SU-DHL-6 (cell line): Measurements from ENCODE around the gene GPR84.

Experiments used
- H2AFZ ChIP-seq: fragments of 200-600 bp; sonication (generic); 2 replicates; pipeline ENCODE4 v1.6.1; 2014; ENCODE audit warnings: low read depth, mild to moderate bottlenecking, moderate library complexity, mixed read lengths, antibody characterized with exemption, low read length; ENCODE audit not compliant: severe bottlenecking
- H3F3A ChIP-seq: fragments of 200-600 bp; shearing (Covaris generic); 2 replicates; pipeline ENCODE4 v1.6.0; 2016; ENCODE audit warnings: antibody characterized with exemption, mild to moderate bottlenecking; ENCODE audit not compliant: insufficient read depth
- H3K27ac ChIP-seq: fragments of 200-600 bp; sonication (generic); 2 replicates; pipeline ENCODE4 v1.5.1; 2016; ENCODE audit warnings: low read depth, mild to moderate bottlenecking, low read length, moderate library complexity, mixed read lengths
- H3K27me3 ChIP-seq: fragments of 200-600 bp; sonication (generic), shearing (Covaris generic); 2 replicates; pipeline ENCODE4 v1.6.0; 2014; ENCODE audit warnings: mild to moderate bottlenecking, low read length
- H3K36me3 ChIP-seq: fragments of 200-600 bp; sonication (generic); 2 replicates; pipeline ENCODE4 v1.6.1; 2014; ENCODE audit warnings: mild to moderate bottlenecking, low read length, mixed read lengths
- H3K4me2 ChIP-seq: fragments of 300-600, 200-600 bp; shearing (Covaris generic), sonication (generic); 2 replicates; pipeline ENCODE4 v1.6.0; 2014; ENCODE audit warnings: low read length, low read depth, mild to moderate bottlenecking; ENCODE audit not compliant: poor library complexity, severe bottlenecking
- H3K4me3 ChIP-seq: fragments of 200-600 bp; sonication (generic); 2 replicates; pipeline ENCODE4 v1.5.1; 2014; ENCODE audit warnings: antibody characterized with exemption, low read length, mild to moderate bottlenecking, mixed read lengths; ENCODE audit not compliant: insufficient read depth, poor library complexity, severe bottlenecking
- H3K79me2 ChIP-seq: fragments of 200-600 bp; sonication (generic); 2 replicates; pipeline ENCODE4 v1.6.1; 2014; ENCODE audit warnings: mild to moderate bottlenecking, low read length, moderate library complexity; ENCODE audit not compliant: insufficient read depth
- H3K9ac ChIP-seq: fragments of 200-600 bp; sonication (generic); 2 replicates; pipeline ENCODE4 v1.7.0; 2014; ENCODE audit warnings: mild to moderate bottlenecking, low read length
- H3K9me2 ChIP-seq: fragments of 200-600 bp; sonication (generic); replicated peaks from 2 replicates; pipeline ENCODE4 v1.6.1; 2014; ENCODE audit warnings: low read length; ENCODE audit not compliant: insufficient read depth
- H3K9me3 ChIP-seq: fragments of 200-600 bp; sonication (generic); 2 replicates; pipeline ENCODE4 v1.6.1; 2014; ENCODE audit warnings: low read length, mixed read lengths; ENCODE audit not compliant: insufficient read depth
- H4K20me1 ChIP-seq: fragments of 200-600 bp; sonication (generic); 2 replicates; pipeline ENCODE4 v1.6.1; 2014; ENCODE audit warnings: low read depth, mild to moderate bottlenecking, antibody characterized with exemption, low read length, moderate library complexity, mixed read lengths
- EZH2phosphoT487 ChIP-seq: fragments of 200-600 bp; sonication (generic), shearing (Covaris generic); conservative IDR thresholded peaks from 2 replicates; pipeline ENCODE4 v1.6.1; 2018; ENCODE audit warnings: mild to moderate bottlenecking, antibody characterized with exemption, low read length, moderate library complexity, mixed read lengths
- TF ChIP-seq, protein P1 (sequence below): fragments of 200-600 bp; sonication (generic); IDR thresholded peaks from one replicate; pipeline ENCODE4 v1.5.1; 2017; ENCODE audit warnings: antibody characterized with exemption, mild to moderate bottlenecking, low read length, moderate library complexity; ENCODE audit not compliant: insufficient read depth, poor library complexity, severe bottlenecking

GPR84 gene

DNA sequence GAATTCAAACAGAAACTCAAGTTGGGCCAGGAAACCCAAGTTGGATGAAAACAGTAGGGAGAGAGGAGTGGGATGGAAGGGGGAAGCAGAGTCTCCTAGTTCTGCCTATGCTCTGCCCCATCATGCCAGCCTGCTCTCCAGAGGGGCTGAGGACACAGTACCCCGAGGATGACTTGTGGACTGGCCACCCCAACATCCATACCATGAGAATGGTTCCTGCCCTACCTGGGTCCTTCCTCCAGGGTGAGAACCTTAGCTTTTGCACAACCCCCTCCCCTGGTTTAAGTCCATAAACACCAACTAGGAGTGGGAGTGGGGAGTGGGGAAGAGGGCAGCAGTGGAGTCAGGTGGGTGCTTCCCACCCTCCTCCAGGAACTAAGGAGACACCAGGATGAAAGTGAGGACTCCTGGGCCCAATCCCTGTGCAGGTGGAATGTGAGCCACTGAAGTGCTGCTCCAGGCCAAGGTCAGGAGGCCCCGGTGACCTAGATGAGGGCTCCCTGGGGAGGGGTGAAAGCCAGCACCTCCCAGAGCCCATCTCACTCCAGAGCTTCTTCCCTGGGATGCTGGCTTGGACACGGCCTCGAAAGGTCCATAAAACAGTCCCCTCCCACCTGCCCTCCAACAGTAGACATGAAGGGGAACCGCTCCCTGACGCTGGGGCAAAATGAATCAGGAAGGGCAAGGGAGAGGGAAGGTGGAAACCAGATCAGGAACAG lies 13.7 kb upstream of the GPR84 start:
- no peak overlapping the region for H3K9ac ChIP-seq
- H3K36me3 ChIP-seq, result no peaks in the 10 kb centered on the region

DNA sequence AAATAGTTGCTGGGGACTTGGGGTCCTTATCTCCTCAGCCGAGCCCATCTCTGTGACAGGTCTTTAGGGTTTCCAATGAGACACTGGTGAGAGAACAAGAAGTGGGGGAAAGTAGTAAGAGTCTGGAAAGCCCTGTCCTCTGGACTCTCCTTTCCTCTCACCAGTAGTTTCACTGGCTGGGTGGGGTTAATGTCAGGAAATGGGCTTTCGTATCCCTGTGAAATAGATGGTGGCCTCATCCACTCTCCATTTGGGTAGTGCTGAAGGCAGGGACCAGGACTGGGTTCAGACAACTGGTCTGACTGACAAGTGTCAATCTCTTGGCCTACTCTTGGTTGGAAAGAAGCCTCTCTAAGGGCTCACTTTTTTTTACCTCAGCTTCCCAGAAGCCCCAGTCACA lies 12.7 kb upstream of the GPR84 start:
- no peaks in the 10 kb centered on the region for H3K79me2 ChIP-seq
- H3K9me2 ChIP-seq, result no peaks in the 10 kb centered on the region
- no peaks in the 10 kb centered on the region for H4K20me1 ChIP-seq
- no peak overlapping the region for H3K4me3 ChIP-seq
- TF ChIP-seq, protein P1, sequence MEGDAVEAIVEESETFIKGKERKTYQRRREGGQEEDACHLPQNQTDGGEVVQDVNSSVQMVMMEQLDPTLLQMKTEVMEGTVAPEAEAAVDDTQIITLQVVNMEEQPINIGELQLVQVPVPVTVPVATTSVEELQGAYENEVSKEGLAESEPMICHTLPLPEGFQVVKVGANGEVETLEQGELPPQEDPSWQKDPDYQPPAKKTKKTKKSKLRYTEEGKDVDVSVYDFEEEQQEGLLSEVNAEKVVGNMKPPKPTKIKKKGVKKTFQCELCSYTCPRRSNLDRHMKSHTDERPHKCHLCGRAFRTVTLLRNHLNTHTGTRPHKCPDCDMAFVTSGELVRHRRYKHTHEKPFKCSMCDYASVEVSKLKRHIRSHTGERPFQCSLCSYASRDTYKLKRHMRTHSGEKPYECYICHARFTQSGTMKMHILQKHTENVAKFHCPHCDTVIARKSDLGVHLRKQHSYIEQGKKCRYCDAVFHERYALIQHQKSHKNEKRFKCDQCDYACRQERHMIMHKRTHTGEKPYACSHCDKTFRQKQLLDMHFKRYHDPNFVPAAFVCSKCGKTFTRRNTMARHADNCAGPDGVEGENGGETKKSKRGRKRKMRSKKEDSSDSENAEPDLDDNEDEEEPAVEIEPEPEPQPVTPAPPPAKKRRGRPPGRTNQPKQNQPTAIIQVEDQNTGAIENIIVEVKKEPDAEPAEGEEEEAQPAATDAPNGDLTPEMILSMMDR, result no peak
- TF ChIP-seq EZH2phosphoT487, result no peak
- no peaks in the 10 kb centered on the region for H3K27me3 ChIP-seq
- H2AFZ ChIP-seq, result no peak overlapping the region
- H3K9me3 ChIP-seq, result no peaks in the 10 kb centered on the region
- H3K27ac ChIP-seq, result no peak overlapping the region
- no peaks in the 10 kb centered on the region for H3F3A ChIP-seq
- no peak overlapping the region for H3K4me2 ChIP-seq
- no peak overlapping the region for H3K9ac ChIP-seq
- no peaks in the 10 kb centered on the region for H3K36me3 ChIP-seq

More for the DNA sequence above, 13.7 kb upstream of the GPR84 start:
- no peak overlapping the region for H2AFZ ChIP-seq
- no peaks in the 10 kb centered on the region for H3F3A ChIP-seq
- H3K9me3 ChIP-seq, result no peaks in the 10 kb centered on the region
- H3K79me2 ChIP-seq, result no peaks in the 10 kb centered on the region
- H4K20me1 ChIP-seq, result no peaks in the 10 kb centered on the region
- H3K27me3 ChIP-seq, result no peaks in the 10 kb centered on the region
- H3K4me2 ChIP-seq, result no peak overlapping the region
- H3K27ac ChIP-seq, result no peak overlapping the region
- H3K4me3 ChIP-seq, result no peak overlapping the region
- no peaks in the 10 kb centered on the region for H3K9me2 ChIP-seq
- TF ChIP-seq, protein P1, result no peak
- TF ChIP-seq EZH2phosphoT487, result no peak

DNA sequence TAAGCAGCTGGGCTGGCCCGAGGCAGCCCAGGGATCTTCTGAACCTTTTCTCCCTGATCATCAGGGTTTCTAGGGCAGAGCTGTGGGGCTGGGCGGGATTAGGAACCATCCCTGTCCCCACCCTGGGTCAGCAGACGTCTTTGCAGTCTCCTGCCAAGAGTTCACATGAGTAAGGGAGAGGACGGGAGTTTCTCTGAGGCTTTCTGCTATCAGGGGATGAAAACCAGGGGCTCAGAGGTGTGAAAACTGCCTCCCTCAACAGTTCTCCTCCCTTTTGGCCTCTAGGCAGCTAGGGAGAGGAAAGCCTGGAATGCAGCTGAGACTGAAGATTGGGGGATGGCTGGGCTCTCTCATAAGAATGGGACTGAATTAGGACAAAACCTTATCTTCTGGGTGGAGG lies 12.3 kb upstream of the GPR84 start:
- TF ChIP-seq EZH2phosphoT487, result no peak
- TF ChIP-seq, protein P1, result no peak
- H2AFZ ChIP-seq, result no peak overlapping the region
- no peaks in the 10 kb centered on the region for H3K9me2 ChIP-seq
- H3K27ac ChIP-seq, result no peak overlapping the region
- H3K79me2 ChIP-seq, result no peaks in the 10 kb centered on the region
- no peaks in the 10 kb centered on the region for H3F3A ChIP-seq
- H3K36me3 ChIP-seq, result no peaks in the 10 kb centered on the region
- H4K20me1 ChIP-seq, result no peaks in the 10 kb centered on the region
- no peak overlapping the region for H3K4me3 ChIP-seq
- H3K9me3 ChIP-seq, result no peaks in the 10 kb centered on the region
- H3K4me2 ChIP-seq, result no peak overlapping the region
- no peaks in the 10 kb centered on the region for H3K27me3 ChIP-seq
- H3K9ac ChIP-seq, result no peak overlapping the region
